HG03565 (cell line): Measurements from ENCODE around the gene DENND2D.

ENCODE experiments used
- ATAC-seq: cut with Tn5 transposase; IDR thresholded peaks from one replicate; pipeline ENCODE4 v1.9.1; 2021; ENCODE audit warnings: mild to moderate bottlenecking, moderate library complexity; ENCODE audit not compliant: unreplicated experiment

DENND2D gene

GRCh38 chr1:111203681-111204200 lies 3.3 kb upstream of the DENND2D start:
- ATAC-seq, result peak; percentile 26

- ATAC-seq, result no peak
Observed at GRCh38 chr1:111202707-111203623, 2.5 kb upstream of the DENND2D start.

- no peak for ATAC-seq
Observed at GRCh38 chr1:111202366-111202706, 1.9 kb upstream of the DENND2D start.

GRCh38 chr1:111201275-111202090 lies 1.0 kb upstream of the DENND2D start:
- no peak for ATAC-seq

- ATAC-seq, result no peak
Observed at GRCh38 chr1:111200802-111201161, 336 bp upstream of the DENND2D start.

- ATAC-seq, result no peak
Observed at GRCh38 chr1:111199329-111199728, 1.1 kb downstream of the DENND2D start.

GRCh38 chr1:111198836-111199235 lies 1.6 kb downstream of the DENND2D start:
- no peak for ATAC-seq

GRCh38 chr1:111197598-111198284 lies 2.7 kb downstream of the DENND2D start:
- ATAC-seq, result no peak

- ATAC-seq, result no peak
Observed at GRCh38 chr1:111196213-111196612, 4.2 kb downstream of the DENND2D start.

GRCh38 chr1:111195002-111195684 lies 5.3 kb downstream of the DENND2D start:
- no peak for ATAC-seq

- ATAC-seq, result no peak
Observed at GRCh38 chr1:111193712-111194480, 6.5 kb downstream of the DENND2D start.

- ATAC-seq, result no peak
Observed at GRCh38 chr1:111192658-111193519, 7.6 kb downstream of the DENND2D start.

GRCh38 chr1:111192074-111192473 lies 8.4 kb downstream of the DENND2D start:
- no peak for ATAC-seq

- no peak for ATAC-seq
Observed at GRCh38 chr1:111191496-111191895, 8.9 kb downstream of the DENND2D start.

GRCh38 chr1:111190931-111191451 lies 9.5 kb downstream of the DENND2D start:
- ATAC-seq, result no peak

- no peak for ATAC-seq
Observed at GRCh38 chr1:111184663-111185062, 15.8 kb downstream of the DENND2D start.

- ATAC-seq, result no peak
Observed at GRCh38 chr1:111183308-111184069, 17.0 kb downstream of the DENND2D start.

- no peak for ATAC-seq
Observed at GRCh38 chr1:111182052-111182451, 18.4 kb downstream of the DENND2D start.
